CD4-positive, alpha-beta memory T cell (primary cell): ENCODE data around the gene LHFPL6. TPM values are rescaled to one million over a fixed set of nuclear protein-coding genes. Genes with fewer than 3 reads are reported as not detected.

Experiments used
- CTCF ChIA-PET: fragments of 350-600 bp; sonication (Branson Sonifier 250); formaldehyde crosslinking; loops from one replicate; lab custom pipeline; 2021; ENCODE audit warnings: inconsistent platforms; ENCODE audit not compliant: partially characterized antibody; lab: Charles Lee
- POLR2A ChIA-PET: fragments of 350-600 bp; sonication (Branson Sonifier 250); formaldehyde crosslinking; loops from one replicate; lab custom pipeline; 2021; ENCODE audit not compliant: partially characterized antibody; lab: Charles Lee
- DNase-seq, 5 donors: peaks; one replicate each; pipeline versions ENCODE4 v3.0.0 to v3.0.0-alpha.2; 2020 to 2022; ENCODE audit warnings: mixed read lengths in 1 of 5
- H3K27ac ChIP-seq: one replicate; pipeline ENCODE4 v1.7.0; 2013; ENCODE audit warnings: low read depth, low read length
- H3K27me3 ChIP-seq: 2 replicates; pipeline ENCODE4 v1.7.0; 2013; ENCODE audit warnings: mild to moderate bottlenecking, low read length, moderate library complexity; ENCODE audit not compliant: insufficient read depth
- H3K36me3 ChIP-seq: 2 replicates; pipeline ENCODE4 v1.7.0; 2013; ENCODE audit warnings: mild to moderate bottlenecking, low read length, moderate library complexity; ENCODE audit not compliant: insufficient read depth
- H3K4me1 ChIP-seq: 2 replicates; pipeline ENCODE4 v1.7.0; 2013; ENCODE audit warnings: mild to moderate bottlenecking, low read length, moderate library complexity; ENCODE audit not compliant: insufficient read depth
- H3K4me3 ChIP-seq, 2 donors: one replicate each; pipeline ENCODE4 v1.7.0; 2013; ENCODE audit warnings: low read length in 2 of 2, mild to moderate bottlenecking in 1 of 2
- H3K9me3 ChIP-seq, 2 donors: one replicate each; pipeline ENCODE4 v1.7.0; 2013; ENCODE audit warnings: low read length in 2 of 2, control low read depth in 1 of 2; ENCODE audit not compliant: control insufficient read depth in 1 of 2
- H3K27ac Mint-ChIP-seq, 7 donors: one replicate each; pipeline ENCODE4 v1.8.0; 2020 to 2021; ENCODE audit warnings: mixed read lengths in 7 of 7, mild to moderate bottlenecking in 6 of 7, inconsistent platforms in 3 of 7, moderate library complexity in 3 of 7
- H3K27me3 Mint-ChIP-seq, 2 donors: one replicate each; pipeline ENCODE4 v1.8.0; 2020 to 2021; ENCODE audit warnings: mixed read lengths in 2 of 2
- H3K36me3 Mint-ChIP-seq, 2 donors: one replicate each; pipeline ENCODE4 v1.8.0; 2020 to 2021; ENCODE audit warnings: mixed read lengths in 2 of 2, inconsistent platforms in 1 of 2, mild to moderate bottlenecking in 1 of 2
- H3K4me1 Mint-ChIP-seq, 4 donors: one replicate each; pipeline ENCODE4 v1.8.0; 2020 to 2021; ENCODE audit warnings: mixed read lengths in 4 of 4, mild to moderate bottlenecking in 1 of 4
- H3K4me3 Mint-ChIP-seq, 8 donors: one replicate each; pipeline ENCODE4 v1.8.0; 2020 to 2021; ENCODE audit warnings: mixed read lengths in 8 of 8, mild to moderate bottlenecking in 7 of 8, moderate library complexity in 6 of 8, inconsistent platforms in 3 of 8
- H3K9me3 Mint-ChIP-seq, 8 donors: one replicate each; pipeline ENCODE4 v1.8.0; 2020 to 2021; ENCODE audit warnings: mixed read lengths in 8 of 8, mild to moderate bottlenecking in 5 of 8, inconsistent platforms in 3 of 8, moderate library complexity in 1 of 8
- intact Hi-C: fragments of 100-400 bp; cut with micrococcal nuclease; formaldehyde crosslinking; loops from one replicate; pipeline ENCODE4 v1.15.1; 2023
- polyA plus RNA-seq, 2 donors: library from polyadenylated mRNA; unstranded; fragments of 300-500 nt; fragmentation: Illumina TruSeq; gene quantifications; one replicate each; pipeline ENCODE4 v1.2.3, GENCODE V29; 2021
- total RNA-seq, 2 experiments: library from RNA; stranded (reverse); gene quantifications; one replicate each; pipeline ENCODE4 v1.2.3, GENCODE V29; 2021

The LHFPL6 gene
- total and polyA plus RNA-seq, 4 experiments from 2014 or later, result 0.16 TPM; not detected in 3

DNA sequence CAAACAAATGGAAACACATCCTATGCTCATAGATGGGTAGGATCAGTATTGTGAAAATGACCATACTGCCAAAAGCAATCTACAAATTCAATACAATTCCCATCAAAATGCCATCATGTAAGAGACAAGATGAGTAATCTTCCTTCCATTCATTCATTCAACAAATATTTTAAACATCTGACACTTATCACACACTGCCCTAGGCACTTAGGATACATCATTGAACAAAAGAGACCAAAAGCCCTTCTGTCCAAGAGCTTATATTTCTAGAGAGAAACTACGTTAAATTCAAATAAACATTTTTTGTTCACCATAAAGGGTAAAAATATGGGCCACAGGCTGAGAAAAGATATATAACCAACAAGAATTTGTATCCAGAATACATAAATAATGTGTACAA, 20.5 kb upstream of the LHFPL6 start:
- H3K4me3 ChIP-seq, result no peak overlapping the region
- ChIA-PET POLR2A (no interaction called here), CTCF (interaction anchor here (1.3 to 1.4 kb wide), 2 partner anchors 11 to 14 kb away, joined by 4 to 7 read pairs; no protein-coding TSS in a partner anchor)
- H3K4me3 Mint-ChIP-seq, result no peak overlapping the region
- no peaks in the 10 kb centered on the region for H3K4me1 Mint-ChIP-seq
- no peak overlapping the region for H3K27ac ChIP-seq
- H3K9me3 ChIP-seq, result no peaks in the 10 kb centered on the region
- no peaks in the 10 kb centered on the region for H3K9me3 Mint-ChIP-seq
- H3K27me3 ChIP-seq, result no peaks in the 10 kb centered on the region
- no peak for DNase-seq
- H3K36me3 ChIP-seq, result no peaks in the 10 kb centered on the region
- H3K4me1 ChIP-seq, result no peaks in the 10 kb centered on the region
- H3K27me3 Mint-ChIP-seq, result peaks cover 0 to 1% of the 10 kb centered on the region in 2 donors
- intact Hi-C loops, result no loop called here
- no peaks in the 10 kb centered on the region for H3K36me3 Mint-ChIP-seq
- H3K27ac Mint-ChIP-seq, result no peak overlapping the region

DNA sequence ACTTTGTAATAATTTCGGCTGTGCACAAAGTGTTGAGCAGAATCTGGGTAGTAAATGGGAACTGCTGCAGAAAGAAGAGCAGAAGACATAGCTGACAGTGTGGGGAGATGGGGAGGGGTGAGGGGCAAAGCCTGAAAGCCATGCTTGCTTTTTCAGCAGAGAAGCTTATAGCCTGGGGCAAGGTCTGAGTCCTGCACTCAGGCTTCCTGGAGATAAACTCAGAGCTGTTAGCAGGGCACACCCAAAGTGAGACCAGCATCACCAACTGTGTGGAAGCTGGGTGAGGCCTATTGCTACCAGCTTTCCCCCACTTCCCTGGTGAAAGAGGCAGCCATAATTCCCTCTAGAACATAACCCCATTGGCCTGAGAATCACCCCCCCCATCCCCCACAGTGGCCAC, 15.6 kb upstream of the LHFPL6 start:
- intact Hi-C loops, result loop anchor here (10.0 kb wide), 1 partner anchor 204 kb away; no protein-coding TSS in a partner anchor
- Mint-ChIP-seq H3K4me3 (no peak overlapping the region), H3K4me1 (no peaks in the 10 kb centered on the region), H3K27ac (no peak overlapping the region), H3K9me3 (no peaks in the 10 kb centered on the region), H3K36me3 (no peaks in the 10 kb centered on the region), H3K27me3 (peaks cover 0 to 7% of the 10 kb centered on the region in 2 donors)
- CTCF ChIA-PET, result interaction anchor here (0.9 kb wide), 1 partner anchor 8 kb away, joined by 3 read pairs; no protein-coding TSS in a partner anchor
- no peak for DNase-seq
- Histone ChIP-seq H3K36me3 (no peaks in the 10 kb centered on the region), H3K9me3 (no peaks in the 10 kb centered on the region), H3K4me3 (no peak overlapping the region), H3K27ac (no peak overlapping the region), H3K27me3 (no peaks in the 10 kb centered on the region), H3K4me1 (no peaks in the 10 kb centered on the region)
- POLR2A ChIA-PET, result no interaction called here

GRCh38 chr13:39616087-39616694, 13.2 kb upstream of the LHFPL6 start:
- H3K4me1 Mint-ChIP-seq, result no peaks in the 10 kb centered on the region
- no peaks in the 10 kb centered on the region for H3K36me3 Mint-ChIP-seq
- POLR2A ChIA-PET, result no interaction called here
- Histone ChIP-seq H3K27me3 (no peaks in the 10 kb centered on the region), H3K4me3 (no peak overlapping the region), H3K9me3 (no peaks in the 10 kb centered on the region), H3K36me3 (no peaks in the 10 kb centered on the region), H3K27ac (no peak overlapping the region), H3K4me1 (no peaks in the 10 kb centered on the region)
- CTCF ChIA-PET, result interaction anchor here (0.5 to 1.5 kb wide), 25 partner anchors 9 to 565 kb away, joined by 3 to 10 read pairs (median 3); no protein-coding TSS in a partner anchor
- H3K27me3 Mint-ChIP-seq, result peaks cover 0 to 7% of the 10 kb centered on the region in 2 donors
- peak; percentile 39 to 44 (median 40) for DNase-seq
- H3K4me3 Mint-ChIP-seq, result no peak overlapping the region
- no peaks in the 10 kb centered on the region for H3K9me3 Mint-ChIP-seq
- no peak overlapping the region for H3K27ac Mint-ChIP-seq
- intact Hi-C loops, result loop anchor here (1.0 to 10.0 kb wide), 2 partner anchors 60 to 201 kb away; no protein-coding TSS in a partner anchor

DNA sequence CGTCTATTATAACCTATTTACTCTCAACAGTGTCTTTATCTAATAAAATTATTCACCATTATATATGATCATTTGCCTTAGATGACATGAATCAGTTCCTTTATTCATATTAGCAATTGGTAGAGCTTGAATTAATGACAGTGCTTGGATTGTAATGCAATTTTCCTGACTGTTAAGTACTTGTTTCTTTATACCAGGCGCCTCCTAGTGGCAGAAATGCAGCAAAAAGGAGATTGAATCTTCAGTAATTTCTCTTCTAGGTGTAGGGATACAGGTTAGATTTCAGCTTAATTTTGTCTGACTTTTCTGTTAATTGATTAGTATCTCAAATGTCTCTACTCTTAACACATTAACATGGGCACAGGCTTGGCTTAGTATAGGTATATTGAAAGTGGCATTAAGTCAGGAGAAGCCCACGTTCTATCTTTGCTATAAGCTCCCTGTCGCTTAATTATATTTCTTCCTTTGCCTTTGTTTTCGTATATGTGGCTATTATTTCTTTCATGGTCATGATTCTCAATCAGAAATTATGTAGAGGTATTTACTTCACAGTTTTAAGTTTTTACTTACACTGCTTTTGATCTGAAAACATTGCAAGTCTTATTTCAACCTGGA, 9.1 kb upstream of the LHFPL6 start:
- Histone ChIP-seq H3K27me3 (no peaks in the 10 kb centered on the region), H3K4me3 (no peak overlapping the region), H3K4me1 (no peaks in the 10 kb centered on the region), H3K27ac (no peak overlapping the region), H3K36me3 (no peaks in the 10 kb centered on the region), H3K9me3 (no peaks in the 10 kb centered on the region)
- no peaks in the 10 kb centered on the region for H3K9me3 Mint-ChIP-seq
- H3K4me3 Mint-ChIP-seq, result no peak overlapping the region
- H3K4me1 Mint-ChIP-seq, result no peaks in the 10 kb centered on the region
- no peak overlapping the region for H3K27ac Mint-ChIP-seq
- POLR2A ChIA-PET, result no interaction called here
- DNase-seq, result peak; percentile 40 to 54 (median 47)
- no peaks in the 10 kb centered on the region for H3K36me3 Mint-ChIP-seq
- peaks cover 3 to 7% of the 10 kb centered on the region in 2 donors for H3K27me3 Mint-ChIP-seq
- CTCF ChIA-PET, result interaction anchor here (0.8 to 3.3 kb wide), 22 partner anchors 9 to 642 kb away, joined by 3 to 18 read pairs (median 6); no protein-coding TSS in a partner anchor
- intact Hi-C loops, result loop anchor here (1.0 to 10.0 kb wide), 2 partner anchors 197 to 561 kb away; no protein-coding TSS in a partner anchor

DNA sequence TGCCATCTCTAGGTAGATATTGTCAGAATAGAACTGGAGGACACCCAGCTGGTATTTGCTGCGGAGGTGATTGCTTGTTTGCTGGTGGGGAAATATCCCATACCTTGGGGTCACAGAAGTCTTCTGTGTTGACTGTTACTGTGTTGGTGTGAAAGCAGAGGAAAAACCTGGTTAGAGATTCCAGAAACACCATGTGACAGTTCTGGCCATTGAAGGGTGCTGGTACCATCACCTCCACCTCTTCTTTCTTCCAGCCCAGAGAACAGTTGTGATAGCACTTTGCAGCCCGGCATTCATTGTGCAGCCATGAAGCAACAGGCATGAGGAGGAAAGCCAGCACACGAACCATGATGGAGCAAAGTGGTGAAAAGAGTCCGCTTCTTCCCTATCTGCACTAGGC, 4.9 kb upstream of the LHFPL6 start:
- POLR2A ChIA-PET, result no interaction called here
- Mint-ChIP-seq H3K27ac (no peak overlapping the region), H3K4me1 (peaks cover 2 to 8% (median 5%) of the 10 kb centered on the region in 4 donors), H3K27me3 (peaks cover 9 to 13% of the 10 kb centered on the region in 2 donors), H3K4me3 (no peak overlapping the region), H3K9me3 (no peaks in the 10 kb centered on the region), H3K36me3 (no peaks in the 10 kb centered on the region)
- H3K9me3 ChIP-seq, result no peaks in the 10 kb centered on the region
- H3K4me3 ChIP-seq, result no peak overlapping the region
- intact Hi-C loops, result no loop called here
- H3K4me1 ChIP-seq, result no peaks in the 10 kb centered on the region
- no peak overlapping the region for H3K27ac ChIP-seq
- H3K27me3 ChIP-seq, result no peaks in the 10 kb centered on the region
- H3K36me3 ChIP-seq, result no peaks in the 10 kb centered on the region
- CTCF ChIA-PET, result interaction anchor here (0.9 kb wide), 1 partner anchor 8 kb away, joined by 5 read pairs; no protein-coding TSS in a partner anchor
- DNase-seq, result no peak

DNA sequence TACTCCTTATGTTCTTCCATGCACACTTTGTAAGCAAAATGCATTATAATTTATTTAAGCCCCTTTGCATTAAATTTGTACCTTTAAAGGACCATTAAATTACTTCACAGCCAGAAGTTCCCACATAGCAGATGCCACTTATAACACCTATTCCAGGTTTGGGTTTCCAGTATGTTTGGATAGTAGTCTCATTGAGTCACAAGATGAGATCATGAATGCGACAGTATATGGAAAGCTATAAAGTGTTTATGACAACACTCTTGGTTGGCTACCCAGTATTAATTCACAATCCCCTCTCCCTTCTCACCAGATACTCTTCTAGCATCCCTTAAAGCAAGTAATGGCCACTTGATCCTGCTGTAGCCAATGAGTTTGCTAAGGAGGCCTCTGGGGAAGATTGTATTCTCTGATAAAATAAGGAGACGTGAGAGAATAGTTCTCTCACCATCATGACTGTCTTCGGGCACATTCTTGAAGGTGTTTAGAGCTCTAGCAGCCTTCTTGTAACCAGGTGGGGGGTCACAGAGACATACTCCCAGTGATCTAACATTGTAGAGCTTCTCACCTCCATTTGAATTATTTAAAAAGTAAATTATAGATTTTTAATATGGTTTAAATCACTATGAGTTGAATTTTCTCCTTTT, 2.8 kb upstream of the LHFPL6 start:
- Mint-ChIP-seq H3K27me3 (peaks cover 19 to 27% of the 10 kb centered on the region in 2 donors), H3K4me1 (peaks cover 6 to 16% (median 12%) of the 10 kb centered on the region in 4 donors), H3K4me3 (no peak overlapping the region), H3K27ac (no peak overlapping the region), H3K9me3 (no peaks in the 10 kb centered on the region), H3K36me3 (no peaks in the 10 kb centered on the region)
- POLR2A ChIA-PET, result no interaction called here
- Histone ChIP-seq H3K9me3 (no peaks in the 10 kb centered on the region), H3K27ac (no peak overlapping the region), H3K4me1 (peaks cover 7% of the 10 kb centered on the region), H3K27me3 (peaks cover 11% of the 10 kb centered on the region), H3K36me3 (no peaks in the 10 kb centered on the region), H3K4me3 (no peak overlapping the region)
- no peak for DNase-seq
- intact Hi-C loops, result no loop called here
- CTCF ChIA-PET, result interaction anchor here (1.5 to 2.3 kb wide), 2 partner anchors 9 to 10 kb away, joined by 4 to 10 read pairs; no protein-coding TSS in a partner anchor

- intact Hi-C loops, result no loop called here
- Histone ChIP-seq H3K4me3 (no peak overlapping the region), H3K9me3 (no peaks in the 10 kb centered on the region), H3K4me1 (peaks cover 7% of the 10 kb centered on the region), H3K36me3 (no peaks in the 10 kb centered on the region), H3K27me3 (peaks cover 13% of the 10 kb centered on the region), H3K27ac (no peak overlapping the region)
- CTCF ChIA-PET, result interaction anchor here (1.5 to 2.3 kb wide), 2 partner anchors 10 to 11 kb away, joined by 4 to 10 read pairs; no protein-coding TSS in a partner anchor
- Mint-ChIP-seq H3K4me3 (peak overlapping the region in 2 of 8 donors; percentile 8 to 26), H3K36me3 (no peaks in the 10 kb centered on the region), H3K9me3 (no peaks in the 10 kb centered on the region), H3K27me3 (peaks cover 28 to 32% of the 10 kb centered on the region in 2 donors), H3K4me1 (peaks cover 6 to 16% (median 12%) of the 10 kb centered on the region in 4 donors), H3K27ac (no peak overlapping the region)
- DNase-seq, result no peak
- POLR2A ChIA-PET, result no interaction called here
Measured at GRCh38 chr13:39604756-39605155, 1.8 kb upstream of the LHFPL6 start.
